ENCODE results near the gene RPS21.

RPS21 gene

GRCh38 chr20:62381202-62381797 lies 5.6 kb upstream of the RPS21 start:
- no peak for DNase-seq

- DNase-seq: no peak
Measured at GRCh38 chr20:62381842-62382241, 5.1 kb upstream of the RPS21 start.

GRCh38 chr20:62382306-62383198 lies 4.4 kb upstream of the RPS21 start:
- DNase-seq: peak; percentile 84

GRCh38 chr20:62387219-62387913 lies 463 bp downstream of the RPS21 start:
- DNase-seq: no peak

GRCh38 chr20:62387933-62388635 lies 1.2 kb downstream of the RPS21 start:
- no peak for DNase-seq

GRCh38 chr20:62388839-62389600 lies 2.1 kb downstream of the RPS21 start:
- DNase-seq: no peak

GRCh38 chr20:62389601-62390087 lies 2.7 kb downstream of the RPS21 start:
- DNase-seq: no peak

- DNase-seq: no peak
Measured at GRCh38 chr20:62390317-62391164, 3.6 kb downstream of the RPS21 start.

- DNase-seq: no peak
Measured at GRCh38 chr20:62391165-62392076, 4.5 kb downstream of the RPS21 start.

- DNase-seq: no peak
Measured at GRCh38 chr20:62392077-62392418, 5.1 kb downstream of the RPS21 start.

GRCh38 chr20:62392621-62393334 lies 5.9 kb downstream of the RPS21 start:
- no peak for DNase-seq

GRCh38 chr20:62393335-62393665 lies 6.4 kb downstream of the RPS21 start:
- no peak for DNase-seq

GRCh38 chr20:62393830-62394229 lies 6.9 kb downstream of the RPS21 start:
- DNase-seq: no peak

- DNase-seq: no peak
Measured at GRCh38 chr20:62394248-62395245, 7.6 kb downstream of the RPS21 start.

- no peak for DNase-seq
Measured at GRCh38 chr20:62395311-62396242, 8.7 kb downstream of the RPS21 start.

GRCh38 chr20:62396367-62397239 lies 9.7 kb downstream of the RPS21 start:
- no peak for DNase-seq
